H9 (cell line): ENCODE results near the gene ARF4. TPM values are rescaled to one million over a fixed set of nuclear protein-coding genes. Genes with fewer than 3 reads are reported as not detected.
A peak's percentile ranks its signal among the peaks of the same experiment; 100 is the strongest.

Experiments
- DNase-seq: peaks from one replicate; pipeline ENCODE4 v3.0.0-alpha.2; 2017
- H2AFZ ChIP-seq: one replicate; pipeline ENCODE4 v1.6.1; 2013; ENCODE audit warnings: mild to moderate bottlenecking, low read length, control low read depth, moderate library complexity
- H2AK5ac ChIP-seq: 2 replicates; pipeline ENCODE4 v1.6.1; 2013; ENCODE audit warnings: low read length, control low read depth, mixed read lengths; ENCODE audit not compliant: insufficient read length
- H2BK120ac ChIP-seq: one replicate; pipeline ENCODE4 v1.6.1; 2013; ENCODE audit warnings: low read depth, mild to moderate bottlenecking, low read length, control low read depth, inconsistent platforms; ENCODE audit not compliant: poor library complexity, severe bottlenecking
- H2BK12ac ChIP-seq: 2 replicates; pipeline ENCODE4 v1.6.1; 2013; ENCODE audit warnings: low read length, control low read depth, mixed read lengths, low read depth; ENCODE audit not compliant: insufficient read length
- H2BK15ac ChIP-seq: 2 replicates; pipeline ENCODE4 v1.6.1; 2013; ENCODE audit warnings: low read depth, low read length, control low read depth
- H2BK20ac ChIP-seq: one replicate; pipeline ENCODE4 v1.6.1; 2013; ENCODE audit warnings: low read depth, mild to moderate bottlenecking, low read length, control low read depth, inconsistent platforms; ENCODE audit not compliant: poor library complexity, severe bottlenecking
- H2BK5ac ChIP-seq: 2 replicates; pipeline ENCODE4 v1.6.1; 2013; ENCODE audit warnings: low read length, control low read depth, mixed read lengths; ENCODE audit not compliant: insufficient read length
- H3K14ac ChIP-seq: 2 replicates; pipeline ENCODE4 v1.6.1; 2013; ENCODE audit warnings: low read length, control low read depth; ENCODE audit not compliant: insufficient read depth
- H3K18ac ChIP-seq: 2 replicates; pipeline ENCODE4 v1.6.1; 2013; ENCODE audit warnings: low read depth, mild to moderate bottlenecking, mixed read lengths, low read length, control low read depth; ENCODE audit not compliant: insufficient read length
- H3K23ac ChIP-seq: 2 replicates; pipeline ENCODE4 v1.6.1; 2013; ENCODE audit warnings: low read length, control low read depth, mixed read lengths, low read depth; ENCODE audit not compliant: insufficient read length
- H3K23me2 ChIP-seq: 2 replicates; pipeline ENCODE4 v1.6.1; 2013; ENCODE audit warnings: low read depth, mild to moderate bottlenecking, mixed read lengths, low read length, control low read depth; ENCODE audit not compliant: insufficient read length, poor library complexity, severe bottlenecking
- H3K27ac ChIP-seq: 2 replicates; pipeline ENCODE4 v1.5.1; 2013; ENCODE audit warnings: low read length, control low read depth, mixed read lengths, low read depth; ENCODE audit not compliant: insufficient read length
- H3K27me3 ChIP-seq: 2 replicates; pipeline ENCODE4 v1.6.1; 2013; ENCODE audit warnings: low read length, control low read depth, inconsistent platforms; ENCODE audit not compliant: insufficient read depth
- H3K4ac ChIP-seq: 2 replicates; pipeline ENCODE4 v1.6.1; 2013; ENCODE audit warnings: low read depth, mild to moderate bottlenecking, control low read depth, inconsistent platforms, low read length, moderate library complexity
- H3K4me1 ChIP-seq: 2 replicates; pipeline ENCODE4 v1.6.1; 2013; ENCODE audit warnings: low read length, control low read depth, inconsistent platforms; ENCODE audit not compliant: insufficient read depth
- H3K4me2 ChIP-seq: 2 replicates; pipeline ENCODE4 v1.6.1; 2013; ENCODE audit warnings: low read length, control low read depth, mixed read lengths; ENCODE audit not compliant: insufficient read length, insufficient read depth
- H3K56ac ChIP-seq: 2 replicates; pipeline ENCODE4 v1.6.1; 2013; ENCODE audit warnings: low read depth, mild to moderate bottlenecking, mixed read lengths, low read length, control low read depth; ENCODE audit not compliant: insufficient read length
- H3K79me1 ChIP-seq: 2 replicates; pipeline ENCODE4 v1.6.1; 2013; ENCODE audit warnings: low read depth, mild to moderate bottlenecking, moderate library complexity, low read length, control low read depth, inconsistent platforms; ENCODE audit not compliant: insufficient read depth, poor library complexity, severe bottlenecking
- H3K79me2 ChIP-seq: 2 replicates; pipeline ENCODE4 v1.6.1; 2013; ENCODE audit warnings: low read length, control low read depth, inconsistent platforms; ENCODE audit not compliant: insufficient read depth
- H3K9ac ChIP-seq: 2 replicates; pipeline ENCODE4 v1.6.1; 2013; ENCODE audit warnings: low read length, control low read depth, mixed read lengths; ENCODE audit not compliant: insufficient read length; ENCODE audit errors: extremely low read depth
- H3K9me3 ChIP-seq: one replicate; pipeline ENCODE4 v1.6.1; 2013; ENCODE audit warnings: low read depth, low read length, inconsistent platforms; ENCODE audit not compliant: control insufficient read depth
- H3T11ph ChIP-seq: one replicate; pipeline ENCODE4 v1.6.1; 2013; ENCODE audit warnings: mild to moderate bottlenecking, low read length, control low read depth, inconsistent platforms
- H4K20me1 ChIP-seq: one replicate; pipeline ENCODE4 v1.6.1; 2013; ENCODE audit not compliant: control insufficient read depth, insufficient read length, insufficient read depth
- H4K5ac ChIP-seq: 2 replicates; pipeline ENCODE4 v1.6.1; 2013; ENCODE audit warnings: low read depth, mild to moderate bottlenecking, mixed read lengths, low read length, control low read depth; ENCODE audit not compliant: insufficient read length
- H4K8ac ChIP-seq: replicated peaks from 2 replicates; pipeline ENCODE4 v1.6.1; 2013; ENCODE audit warnings: low read length, control low read depth, mixed read lengths, low read depth; ENCODE audit not compliant: insufficient read length
- H4K91ac ChIP-seq: 2 replicates; pipeline ENCODE4 v1.6.1; 2013; ENCODE audit warnings: low read depth, mild to moderate bottlenecking, moderate library complexity, mixed read lengths, low read length, control low read depth; ENCODE audit not compliant: insufficient read length
- H3K27ac Mint-ChIP-seq, 3 experiments: 2 replicates in 2 of 3; 3 replicates in 1 of 3; pipeline ENCODE4 v1.8.0; 2020 to 2021; ENCODE audit warnings: mixed read lengths in 3 of 3, mild to moderate bottlenecking in 1 of 3, moderate library complexity in 1 of 3
- H3K27me3 Mint-ChIP-seq: 2 replicates; pipeline ENCODE4 v1.8.0; 2021; ENCODE audit warnings: low read depth, mild to moderate bottlenecking, moderate library complexity, mixed read lengths
- H3K36me3 Mint-ChIP-seq, 3 experiments: 2 replicates in 2 of 3; 3 replicates in 1 of 3; pipeline ENCODE4 v1.8.0; 2020 to 2021; ENCODE audit warnings: low read depth in 3 of 3, mixed read lengths in 3 of 3; ENCODE audit not compliant: insufficient read depth in 1 of 3
- H3K4me1 Mint-ChIP-seq, 2 experiments: 2 replicates each; pipeline ENCODE4 v1.8.0; 2020; ENCODE audit warnings: mixed read lengths in 2 of 2
- H3K4me3 Mint-ChIP-seq, 2 experiments: 2 replicates in 1 of 2; 3 replicates in 1 of 2; pipeline ENCODE4 v1.8.0; 2020 to 2021; ENCODE audit warnings: mild to moderate bottlenecking in 2 of 2, mixed read lengths in 2 of 2, moderate library complexity in 1 of 2
- H3K9me3 Mint-ChIP-seq, 2 experiments: 2 replicates in 1 of 2; 3 replicates in 1 of 2; pipeline ENCODE4 v1.8.0; 2020; ENCODE audit warnings: mild to moderate bottlenecking in 2 of 2, mixed read lengths in 2 of 2, moderate library complexity in 1 of 2
- WGBS: extraction: QIAGEN DNeasy Blood & Tissue Kit; methylation state at CpG from one replicate; pipeline ENCODE4 v1.1.7; 2013; ENCODE audit warnings: missing lambda C conversion rate, low lambda C conversion rate, mixed read lengths; ENCODE audit not compliant: insufficient read length; ENCODE audit errors: extremely low coverage; 5-methylcytosine and 5-hydroxymethylcytosine counted together
- total RNA-seq: library from RNA; stranded (reverse); gene quantifications from 2 replicates; pipeline ENCODE4 v1.2.1, GENCODE V29; 2021
- TF ChIP-seq, protein P1 (sequence below): fragments of 200-600 bp; sonication (generic); conservative IDR thresholded peaks from 3 replicates; pipeline ENCODE4 v1.8.0; 2021; ENCODE audit warnings: antibody characterized with exemption, mild to moderate bottlenecking

ARF4 gene
- total RNA-seq, 1 experiment from 2014 or later: 160 TPM

DNA sequence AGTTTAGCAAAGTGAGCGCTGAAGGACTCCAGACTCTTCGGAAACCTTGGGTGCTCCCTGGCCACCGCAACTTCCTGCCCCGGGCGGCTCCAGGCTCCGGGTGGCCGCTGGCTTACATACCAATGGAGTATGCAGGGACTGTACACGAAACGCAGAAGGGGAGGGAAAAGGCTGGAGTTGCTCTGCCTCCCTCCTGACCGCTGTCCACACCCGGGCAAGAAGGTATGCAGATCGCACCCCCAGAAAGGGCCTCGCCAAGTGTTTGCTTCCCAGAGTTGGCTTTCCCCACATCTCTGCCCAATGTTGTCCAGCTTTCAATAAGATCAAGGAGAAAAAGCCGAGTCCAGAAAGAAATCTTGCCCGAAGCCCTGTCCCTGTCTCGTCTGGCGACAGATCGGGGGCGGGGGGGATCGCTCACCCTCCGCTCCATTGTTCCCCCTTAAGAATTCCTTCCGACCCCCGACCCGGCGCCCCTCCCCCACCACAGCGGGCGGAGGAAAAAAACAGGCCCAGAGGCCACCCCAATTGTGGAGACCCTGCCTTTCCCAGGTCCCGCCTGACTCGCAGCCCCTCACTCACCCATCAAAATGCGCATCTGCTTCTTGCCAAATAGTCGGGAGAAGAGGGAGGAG lies 533 bp downstream of the ARF4 start:
- TF ChIP-seq, protein P1, sequence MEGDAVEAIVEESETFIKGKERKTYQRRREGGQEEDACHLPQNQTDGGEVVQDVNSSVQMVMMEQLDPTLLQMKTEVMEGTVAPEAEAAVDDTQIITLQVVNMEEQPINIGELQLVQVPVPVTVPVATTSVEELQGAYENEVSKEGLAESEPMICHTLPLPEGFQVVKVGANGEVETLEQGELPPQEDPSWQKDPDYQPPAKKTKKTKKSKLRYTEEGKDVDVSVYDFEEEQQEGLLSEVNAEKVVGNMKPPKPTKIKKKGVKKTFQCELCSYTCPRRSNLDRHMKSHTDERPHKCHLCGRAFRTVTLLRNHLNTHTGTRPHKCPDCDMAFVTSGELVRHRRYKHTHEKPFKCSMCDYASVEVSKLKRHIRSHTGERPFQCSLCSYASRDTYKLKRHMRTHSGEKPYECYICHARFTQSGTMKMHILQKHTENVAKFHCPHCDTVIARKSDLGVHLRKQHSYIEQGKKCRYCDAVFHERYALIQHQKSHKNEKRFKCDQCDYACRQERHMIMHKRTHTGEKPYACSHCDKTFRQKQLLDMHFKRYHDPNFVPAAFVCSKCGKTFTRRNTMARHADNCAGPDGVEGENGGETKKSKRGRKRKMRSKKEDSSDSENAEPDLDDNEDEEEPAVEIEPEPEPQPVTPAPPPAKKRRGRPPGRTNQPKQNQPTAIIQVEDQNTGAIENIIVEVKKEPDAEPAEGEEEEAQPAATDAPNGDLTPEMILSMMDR: no peak
- Mint-ChIP-seq H3K36me3 (peaks cover 4 to 26% (median 23%) of the 10 kb centered on the region in 3 experiments), H3K4me1 (peaks cover 25 to 29% of the 10 kb centered on the region in 2 experiments), H3K4me3 (peak overlapping the region; percentile 96 to 99), H3K9me3 (peaks cover 0 to 3% of the 10 kb centered on the region in 2 experiments; a peak in 2 of 5 replicates), H3K27ac (peak overlapping the region; percentile 100), H3K27me3 (no peaks in the 10 kb centered on the region)
- no peak overlapping the region for H2AK5ac ChIP-seq
- H4K5ac ChIP-seq: peak overlapping the region; percentile 67
- peak overlapping the region; percentile 96 for H3K18ac ChIP-seq
- no peak overlapping the region for H2AFZ ChIP-seq
- DNase-seq: peak; percentile 64
- peak overlapping the region; percentile 39 for H3K4me2 ChIP-seq
- peak overlapping the region; percentile 85 for H3K27ac ChIP-seq
- peaks cover 34% of the 10 kb centered on the region; the same call in 1 of the 2 replicates for H3K79me2 ChIP-seq
- H3K56ac ChIP-seq: peak overlapping the region; percentile 27
- WGBS: no CpG with 5 or more reads among the region's 31 CpGs
- H2BK120ac ChIP-seq: no peak overlapping the region
- no peak overlapping the region for H4K91ac ChIP-seq
- H3K4ac ChIP-seq: peak overlapping the region; percentile 5; the same call in 1 of the 2 replicates
- H3K23ac ChIP-seq: no peak overlapping the region
- H3K27me3 ChIP-seq: no peaks in the 10 kb centered on the region
- H4K20me1 ChIP-seq: no peaks in the 10 kb centered on the region
- no peaks in the 10 kb centered on the region for H3K79me1 ChIP-seq
- H2BK15ac ChIP-seq: no peak overlapping the region
- no peaks in the 10 kb centered on the region for H3K9me3 ChIP-seq
- peak overlapping the region; percentile 42 for H3K14ac ChIP-seq
- H2BK5ac ChIP-seq: peak overlapping the region; percentile 4
- no peaks in the 10 kb centered on the region for H3K4me1 ChIP-seq
- no peak overlapping the region for H2BK20ac ChIP-seq
- peak overlapping the region; percentile 91 for H3K9ac ChIP-seq
- no peak overlapping the region for H2BK12ac ChIP-seq
- no peak overlapping the region for H4K8ac ChIP-seq
- H3K23me2 ChIP-seq: no peaks in the 10 kb centered on the region
- H3T11ph ChIP-seq: no peak overlapping the region
